GM11168 (cell line): ENCODE results near the gene RAB20.
"Not testable (repeated sequence)": the region's sequence is repeated elsewhere in the genome, so short reads cannot be mapped to it uniquely, and the experiment has no call there.

Experiments
- in situ Hi-C: fragments of 300-500 bp; cut with MboI; formaldehyde crosslinking; loops from one replicate; pipeline ENCODE4 v1.12.0; 2022; ENCODE audit warnings: low sequenced_read_pairs; ENCODE audit not compliant: unreplicated experiment

The RAB20 gene

DNA sequence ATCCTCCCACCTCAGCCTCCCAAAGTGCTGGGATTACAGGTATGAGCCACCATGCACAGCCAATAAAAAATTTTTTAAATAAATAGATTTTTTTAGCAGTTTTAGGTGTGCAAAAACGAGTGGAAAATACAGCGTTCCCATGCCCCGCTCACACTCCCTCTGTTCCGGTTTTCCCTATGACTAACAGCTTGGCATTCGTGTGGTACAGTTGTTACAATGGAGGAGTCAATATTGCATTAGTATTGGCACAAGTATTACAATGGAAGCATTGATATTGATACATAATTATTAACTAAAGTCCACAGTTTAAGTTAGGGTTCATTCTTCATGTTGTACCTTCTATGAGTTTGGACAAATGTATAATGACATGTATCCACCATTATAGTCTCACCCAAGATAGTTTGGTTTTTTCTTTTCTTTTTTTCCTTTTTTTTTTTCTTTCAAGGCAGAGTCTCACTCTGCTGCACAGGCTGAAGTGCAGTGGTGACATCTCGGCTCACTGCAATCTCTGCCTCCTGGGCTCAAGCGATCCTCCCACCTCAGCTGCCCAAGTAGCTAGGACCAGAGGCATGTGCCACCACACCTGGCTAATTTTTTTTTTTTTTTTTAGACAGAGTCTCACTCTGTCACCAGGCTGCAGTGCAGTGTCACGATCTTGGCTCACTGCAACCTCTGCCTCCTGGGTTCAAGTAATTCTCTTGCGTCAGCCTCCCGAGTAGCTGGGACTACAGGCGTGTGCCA, 15.4 kb upstream of the RAB20 start:
- in situ Hi-C loops = no loop called here

- in situ Hi-C loops = no loop called here
These were observed 14.5 kb upstream of the RAB20 start for GRCh38 chr13:110576070-110576394.

GRCh38 chr13:110575322-110576069, 14.0 kb upstream of the RAB20 start:
- in situ Hi-C loops = no loop called here

GRCh38 chr13:110574161-110574560, 12.6 kb upstream of the RAB20 start:
- in situ Hi-C loops = no loop called here

GRCh38 chr13:110572778-110573118, 11.2 kb upstream of the RAB20 start:
- in situ Hi-C loops = no loop called here

- in situ Hi-C loops = no loop called here
These were observed 10.6 kb upstream of the RAB20 start for GRCh38 chr13:110571896-110572777.

DNA sequence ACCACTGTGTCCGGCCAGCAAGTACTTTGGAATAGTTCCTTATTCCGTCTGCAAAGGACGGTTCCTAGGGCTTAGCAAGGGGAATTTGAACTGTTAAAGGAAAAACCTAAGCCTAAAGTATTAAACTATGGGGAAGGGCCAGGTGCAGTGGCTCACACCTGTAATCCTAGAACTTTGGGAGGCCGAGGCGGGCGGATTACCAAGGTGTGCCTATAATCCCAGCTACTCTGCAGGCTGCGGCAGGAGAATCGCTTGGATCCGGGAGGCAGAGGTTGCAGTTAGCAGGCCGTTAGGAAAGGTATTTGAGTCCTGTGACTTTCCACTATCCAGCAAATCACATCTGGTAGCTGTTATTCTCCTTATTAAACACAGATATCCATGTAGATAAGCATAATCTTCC, 9.4 kb upstream of the RAB20 start:
- in situ Hi-C loops = no loop called here

GRCh38 chr13:110569962-110570361, 8.4 kb upstream of the RAB20 start:
- in situ Hi-C loops = not testable (repeated sequence)

- in situ Hi-C loops = no loop called here
These were observed 7.1 kb upstream of the RAB20 start for GRCh38 chr13:110568612-110569011.

DNA sequence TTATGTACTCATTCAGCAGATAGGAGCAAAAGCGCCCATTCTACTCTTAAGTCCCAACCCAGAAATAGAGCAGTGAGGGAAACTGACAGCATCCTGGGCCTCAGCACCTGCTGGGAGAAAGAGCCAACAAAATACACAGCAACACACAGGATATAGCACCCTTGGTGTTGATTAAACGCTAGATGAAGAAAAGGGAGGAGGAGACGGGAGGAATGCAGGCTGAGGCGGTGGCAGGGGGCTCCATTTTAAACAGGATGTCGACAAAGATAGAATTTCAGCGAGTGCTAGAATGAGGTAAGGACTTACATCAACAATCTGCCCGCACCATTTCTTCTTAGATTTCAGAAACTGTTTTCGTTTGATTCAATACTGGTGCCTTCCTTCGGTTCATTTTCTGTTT, 4.6 kb upstream of the RAB20 start:
- in situ Hi-C loops = no loop called here

- in situ Hi-C loops = no loop called here
These were observed 3.8 kb upstream of the RAB20 start for GRCh38 chr13:110565296-110565695.

DNA sequence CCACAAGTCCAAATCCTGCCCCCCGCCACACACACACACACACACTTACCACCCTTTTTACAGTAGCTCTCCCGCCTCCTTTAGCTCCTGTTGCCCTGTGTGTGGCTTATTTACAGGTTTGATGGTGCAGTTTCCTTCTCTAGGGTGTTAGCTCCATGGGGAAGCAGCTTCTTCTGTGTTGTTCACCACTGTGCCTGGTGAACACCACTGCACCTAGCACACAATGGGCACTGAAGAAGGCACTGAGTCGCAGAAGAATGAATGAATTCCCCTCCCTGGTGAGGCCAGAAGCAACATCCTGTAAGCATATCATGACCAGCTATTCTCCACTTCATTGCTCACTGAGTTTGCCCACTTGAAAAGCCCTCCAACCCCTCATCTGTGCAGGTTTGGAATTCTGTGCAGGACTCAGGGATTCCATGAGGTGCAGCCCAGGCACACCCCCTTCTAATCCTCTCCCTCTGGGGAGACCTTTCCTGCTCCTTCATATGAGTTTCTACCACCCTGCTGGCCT, 3.0 kb upstream of the RAB20 start:
- in situ Hi-C loops = no loop called here

DNA sequence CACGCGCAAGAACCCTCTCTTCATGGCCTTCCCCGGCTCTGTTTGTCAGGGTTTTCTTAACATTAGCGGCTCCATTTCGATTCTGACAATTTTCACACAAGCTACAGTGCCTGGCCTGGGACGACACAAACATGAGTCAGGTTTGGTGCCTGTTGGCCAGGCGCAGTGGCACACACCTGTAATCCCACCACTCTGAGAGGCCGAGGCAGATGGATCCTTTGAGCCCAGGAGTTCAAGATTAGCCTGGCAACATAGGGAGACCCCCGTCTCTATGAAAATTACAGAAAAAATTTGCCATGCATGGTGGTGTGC, 1.9 kb upstream of the RAB20 start:
- in situ Hi-C loops = no loop called here

DNA sequence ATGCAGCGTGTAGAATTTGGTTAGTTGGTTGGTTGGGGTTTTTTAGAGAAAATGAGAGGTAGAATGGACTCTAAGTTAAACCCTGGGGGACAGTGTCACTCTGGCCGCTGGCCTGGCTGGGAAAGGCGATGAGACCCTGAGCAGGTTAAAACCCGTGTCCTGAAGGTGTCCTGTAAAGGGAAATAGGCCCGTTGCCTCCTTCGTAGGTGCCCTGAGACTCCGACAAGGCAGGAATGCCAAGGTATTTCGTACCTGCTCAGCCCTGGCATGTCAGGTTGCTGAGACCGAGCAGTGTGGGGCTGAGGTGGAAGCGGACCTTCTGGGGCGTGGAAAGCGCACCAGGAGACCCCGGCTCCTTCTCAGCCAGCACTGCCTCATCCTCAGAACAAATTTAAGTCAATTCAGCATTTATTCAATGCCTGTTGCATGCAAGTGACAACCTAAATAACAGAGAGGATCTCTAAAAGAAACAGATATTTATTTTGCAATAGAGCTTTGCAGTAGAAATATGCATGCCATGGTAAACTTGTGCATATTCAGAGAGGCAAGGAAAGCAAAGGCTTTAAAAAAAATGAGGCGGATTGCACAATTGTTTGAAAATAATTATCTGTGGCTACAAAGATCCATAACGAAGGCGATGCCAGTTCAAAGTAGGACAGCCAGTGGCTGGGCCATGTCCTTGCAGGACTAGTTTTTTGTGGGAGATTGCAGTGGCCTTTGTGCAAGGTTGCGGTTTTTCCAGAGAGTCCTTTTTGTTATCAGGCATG, 1.4 kb upstream of the RAB20 start:
- in situ Hi-C loops = no loop called here

- in situ Hi-C loops = no loop called here
These were observed 595 bp upstream of the RAB20 start for GRCh38 chr13:110562036-110562597.

GRCh38 chr13:110560601-110561343, 750 bp downstream of the RAB20 start:
- in situ Hi-C loops = no loop called here

GRCh38 chr13:110559986-110560385, 1.5 kb downstream of the RAB20 start:
- in situ Hi-C loops = no loop called here

DNA sequence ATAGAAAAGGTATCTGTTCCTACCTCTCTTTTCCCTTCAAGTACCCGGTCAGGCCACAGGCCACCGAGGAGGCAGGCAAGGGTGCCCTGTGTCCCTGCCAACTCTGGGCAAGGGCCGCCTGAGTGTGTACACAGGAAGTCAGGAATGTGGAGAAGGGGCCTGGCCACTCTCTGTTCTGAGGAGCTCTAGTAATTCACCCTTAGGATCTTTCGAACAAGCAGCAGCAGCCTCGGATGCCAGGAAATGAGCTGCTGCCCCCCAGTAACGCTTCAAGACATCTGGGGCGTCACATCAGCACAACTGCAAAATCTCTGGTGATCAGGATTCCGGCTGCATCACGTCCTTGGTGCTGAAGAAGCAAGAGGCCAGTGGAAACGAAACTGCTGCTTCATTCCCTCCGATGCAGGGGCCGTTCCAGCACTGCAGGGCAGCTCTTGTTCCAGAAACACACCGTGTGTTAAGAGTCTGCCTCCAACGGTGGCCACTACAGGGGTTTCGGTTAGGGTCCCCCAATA, 2.0 kb downstream of the RAB20 start:
- in situ Hi-C loops = no loop called here

GRCh38 chr13:110557610-110558305, 3.8 kb downstream of the RAB20 start:
- in situ Hi-C loops = no loop called here
